HG03045 (cell line): ENCODE measurements around the gene BTBD9.

ENCODE experiments used
- ATAC-seq: cut with Tn5 transposase; IDR thresholded peaks from one replicate; pipeline ENCODE4 v1.9.1; 2021; ENCODE audit warnings: mild to moderate bottlenecking, moderate library complexity; ENCODE audit not compliant: unreplicated experiment

The BTBD9 gene

GRCh38 chr6:38171997-38172738, 467.6 kb downstream of the BTBD9 start:
- no peak for ATAC-seq

GRCh38 chr6:38170666-38171355, 468.9 kb downstream of the BTBD9 start:
- no peak for ATAC-seq

DNA sequence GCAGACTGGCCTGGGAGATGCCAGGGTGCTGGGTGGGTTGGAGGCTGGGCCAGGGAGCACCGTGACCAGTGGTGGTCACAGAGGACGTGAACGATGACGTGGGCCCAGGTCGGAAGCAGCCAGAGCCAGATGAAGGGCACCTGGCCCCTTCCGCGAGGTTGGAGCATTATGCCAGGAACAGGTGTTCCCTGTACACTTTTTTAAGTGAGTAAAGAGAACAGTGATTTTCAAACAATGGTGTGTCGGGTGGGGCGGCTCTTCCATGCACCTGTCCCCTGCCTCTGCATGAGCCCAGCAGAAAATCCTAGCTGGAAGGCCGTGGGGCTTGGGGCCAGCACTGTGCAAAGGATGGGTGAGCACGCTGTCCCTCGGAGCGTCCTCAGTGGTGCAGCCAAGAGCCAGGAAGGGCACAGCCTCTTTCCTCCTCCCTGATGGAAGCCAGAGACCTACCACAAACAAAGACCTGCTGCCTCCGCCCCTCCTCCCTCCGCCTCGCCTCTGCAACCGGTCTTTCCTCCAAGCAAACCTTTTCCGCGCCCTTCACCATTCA, 469.7 kb downstream of the BTBD9 start:
- no peak for ATAC-seq

DNA sequence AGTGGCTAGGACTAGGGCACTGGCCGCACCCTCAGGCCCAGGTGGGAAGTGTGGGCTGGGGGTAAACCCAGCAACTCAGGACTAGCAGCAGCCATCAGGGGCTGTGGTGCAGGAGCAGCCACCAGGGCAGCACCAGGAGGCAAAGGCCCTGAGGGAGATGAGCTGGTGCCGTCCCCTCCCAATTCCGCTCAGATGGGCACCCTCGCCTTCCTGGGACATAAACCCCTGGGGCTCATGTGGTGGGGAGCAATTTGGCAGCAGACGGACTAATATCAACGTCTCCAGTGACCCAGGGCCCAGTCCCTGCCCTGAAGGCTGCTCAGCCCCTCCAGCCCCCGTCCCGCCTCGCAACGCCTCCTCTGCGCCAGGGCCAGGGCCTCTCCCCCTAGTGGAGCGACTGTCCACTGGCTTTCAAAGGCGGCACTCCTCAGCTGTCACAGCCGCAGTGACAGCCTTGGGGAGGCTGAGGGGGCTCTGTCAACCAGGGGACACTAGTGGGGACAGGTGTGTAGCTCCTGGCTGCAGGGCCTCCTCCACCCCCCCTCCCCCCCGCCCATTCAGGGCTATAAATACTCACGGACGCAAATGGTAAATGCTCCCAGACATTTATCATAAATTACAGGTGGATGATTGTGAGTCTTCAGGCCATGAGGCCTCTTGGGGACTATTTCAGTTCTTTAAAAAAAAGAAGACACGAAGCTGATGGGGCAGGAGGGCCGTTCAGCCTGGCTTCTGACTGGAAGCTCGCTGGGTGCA, 470.3 kb downstream of the BTBD9 start:
- no peak for ATAC-seq

- ATAC-seq: no peak
These were observed 471.0 kb downstream of the BTBD9 start for GRCh38 chr6:38168699-38169098.

- no peak for ATAC-seq
These were observed 471.6 kb downstream of the BTBD9 start for GRCh38 chr6:38168126-38168525.

DNA sequence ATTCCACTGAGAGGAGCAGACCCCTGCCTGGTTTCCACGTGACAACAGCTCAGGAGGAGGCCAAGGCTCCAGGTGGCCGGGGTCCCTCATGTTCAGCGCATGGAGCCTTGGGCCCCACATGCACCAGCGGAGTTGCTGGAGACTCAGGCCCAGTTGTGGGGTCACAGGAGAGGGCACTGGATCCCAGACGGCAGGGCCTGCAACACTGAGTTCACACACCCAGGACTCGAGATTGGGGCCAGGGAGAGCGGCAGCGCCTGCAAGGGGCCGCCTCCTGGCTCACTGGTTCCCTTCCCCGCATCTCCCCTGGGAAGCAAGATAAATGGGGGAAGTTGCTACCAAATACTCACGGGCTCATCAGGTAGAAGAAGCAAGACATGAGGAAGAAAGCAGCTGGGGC, 472.1 kb downstream of the BTBD9 start:
- ATAC-seq: no peak

DNA sequence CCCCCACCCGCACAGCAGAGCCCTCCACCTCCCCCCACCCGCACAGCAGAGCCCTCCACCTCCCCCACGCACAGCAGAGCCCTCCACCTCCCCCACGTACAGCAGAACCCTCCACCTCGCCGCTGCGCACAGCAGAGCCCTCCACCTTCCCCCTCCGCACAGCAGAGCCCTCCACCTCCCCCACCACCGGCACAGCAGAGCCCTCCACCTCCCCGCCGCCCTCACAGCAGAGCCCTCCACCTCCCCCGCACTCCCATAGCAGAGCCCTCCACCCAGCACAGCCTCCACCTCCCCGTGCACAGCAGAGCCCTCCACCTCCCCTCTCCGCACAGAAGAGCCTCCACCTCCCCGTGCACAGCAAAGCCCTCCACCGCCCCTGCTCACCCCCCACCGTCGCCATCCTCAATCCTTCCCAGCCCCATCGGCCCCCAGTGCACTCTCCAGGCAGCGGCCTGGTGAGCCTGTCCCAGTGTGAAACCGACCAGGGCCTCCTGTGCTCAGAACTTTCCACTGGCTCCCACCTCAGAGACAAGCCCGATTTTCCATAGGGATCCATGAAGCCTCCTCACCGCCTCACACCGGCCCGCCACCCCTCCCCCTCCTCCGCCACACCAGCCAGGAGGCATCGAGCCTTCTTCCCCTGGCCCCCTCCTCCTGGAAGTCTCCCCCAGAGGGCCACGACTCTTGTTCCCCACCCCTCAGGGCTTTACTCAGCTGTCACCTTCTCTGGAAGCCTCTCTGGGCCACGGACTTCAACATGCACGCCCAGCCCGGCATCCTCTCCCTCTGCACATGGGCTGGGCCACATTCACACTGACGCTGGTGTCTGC, 473.1 kb downstream of the BTBD9 start:
- ATAC-seq: no peak

DNA sequence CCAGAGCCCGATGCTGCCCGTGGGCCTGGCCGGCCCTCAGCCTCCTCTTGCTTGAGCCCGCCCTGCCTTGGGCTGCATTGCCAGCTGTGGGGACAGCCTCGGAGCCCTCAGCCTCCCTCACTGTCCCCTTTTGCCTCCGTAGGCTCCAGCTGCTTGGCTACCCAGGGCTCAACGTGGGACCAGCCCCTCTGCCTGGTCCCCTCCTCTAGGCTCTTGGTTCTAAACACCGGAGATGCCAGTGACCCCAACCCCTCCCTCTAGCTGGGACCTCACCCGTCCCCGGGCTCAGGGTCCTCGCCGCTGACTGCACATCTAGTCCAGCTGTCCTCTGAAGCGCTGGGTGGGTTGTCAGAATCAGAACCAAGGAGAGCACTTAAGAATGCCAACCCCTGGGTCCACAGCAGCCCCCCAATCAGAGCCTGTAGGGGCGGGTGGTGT, 475.0 kb downstream of the BTBD9 start:
- ATAC-seq: no peak

DNA sequence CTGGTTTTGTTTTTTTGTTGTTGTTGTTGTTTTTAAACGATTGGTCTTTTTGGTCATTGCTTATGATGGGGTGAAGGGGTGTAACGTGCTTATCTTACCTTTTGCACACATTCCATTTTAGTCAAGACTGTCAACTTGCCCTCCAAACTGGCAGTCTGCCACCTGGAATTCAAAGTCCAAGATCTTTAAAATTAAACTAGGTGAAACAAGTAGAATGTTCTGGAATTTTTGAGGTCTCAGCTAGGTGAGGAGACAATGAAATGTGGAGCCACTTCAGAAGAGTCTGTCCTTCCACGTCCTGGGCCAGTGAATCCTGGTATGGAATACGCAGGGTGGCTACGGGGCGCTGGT, 475.6 kb downstream of the BTBD9 start:
- ATAC-seq: no peak

GRCh38 chr6:38163186-38164130, 476.3 kb downstream of the BTBD9 start:
- no peak for ATAC-seq

DNA sequence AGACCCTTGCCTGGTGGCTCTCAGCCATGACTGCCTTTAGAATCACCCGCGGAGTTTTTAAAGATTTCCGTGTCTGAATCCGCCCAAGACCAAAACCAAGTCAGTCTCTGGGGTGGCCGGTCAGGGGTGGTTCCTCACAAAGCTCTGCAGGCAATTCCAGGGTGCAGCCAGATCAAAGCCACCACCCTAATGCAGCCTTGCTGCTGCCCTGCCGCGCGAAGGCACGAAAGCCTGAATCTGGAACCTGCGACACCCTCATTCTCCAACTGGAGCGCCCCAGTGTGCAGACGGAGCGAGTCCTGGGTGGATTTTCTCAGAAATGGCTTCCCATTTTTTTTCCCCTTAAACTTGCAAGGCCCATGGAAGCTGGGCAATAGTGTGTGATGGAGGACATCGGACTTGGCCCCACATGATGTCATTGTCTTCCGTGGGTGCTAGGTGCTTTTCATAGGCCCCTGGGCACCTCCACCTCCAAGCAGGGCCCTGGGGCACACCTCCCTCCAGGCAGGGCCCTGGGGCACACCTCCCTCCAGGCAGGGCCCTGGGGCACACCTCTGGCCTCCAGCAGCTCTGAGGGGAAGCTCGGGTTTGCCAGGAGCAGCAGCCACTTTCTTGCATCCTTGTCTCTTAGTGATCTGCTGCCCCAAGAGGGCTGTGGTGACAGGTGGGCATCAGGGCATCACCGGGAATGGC, 477.1 kb downstream of the BTBD9 start:
- no peak for ATAC-seq

GRCh38 chr6:38161754-38162492, 477.8 kb downstream of the BTBD9 start:
- no peak for ATAC-seq

- ATAC-seq: no peak
These were observed 478.4 kb downstream of the BTBD9 start for GRCh38 chr6:38161331-38161730.

DNA sequence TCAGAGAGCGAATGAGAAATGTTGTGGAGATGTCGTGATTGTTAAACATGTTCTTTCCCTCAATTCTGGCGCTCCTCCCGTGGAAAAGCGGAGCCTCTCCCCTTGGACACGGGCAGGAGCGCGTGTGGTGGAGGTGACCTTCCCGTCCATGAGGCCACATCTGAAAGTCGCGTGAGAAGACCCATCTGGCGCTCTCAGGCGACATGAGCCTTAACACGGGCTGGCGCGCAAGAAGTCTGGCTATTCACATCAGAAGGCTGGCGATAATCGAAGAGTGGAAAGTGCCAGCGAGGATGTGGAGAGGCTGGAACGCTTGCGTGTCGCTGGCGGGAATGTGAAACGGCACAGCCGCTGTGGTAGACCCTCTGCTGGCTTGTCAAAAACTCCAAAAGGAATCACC, 478.9 kb downstream of the BTBD9 start:
- ATAC-seq: no peak

DNA sequence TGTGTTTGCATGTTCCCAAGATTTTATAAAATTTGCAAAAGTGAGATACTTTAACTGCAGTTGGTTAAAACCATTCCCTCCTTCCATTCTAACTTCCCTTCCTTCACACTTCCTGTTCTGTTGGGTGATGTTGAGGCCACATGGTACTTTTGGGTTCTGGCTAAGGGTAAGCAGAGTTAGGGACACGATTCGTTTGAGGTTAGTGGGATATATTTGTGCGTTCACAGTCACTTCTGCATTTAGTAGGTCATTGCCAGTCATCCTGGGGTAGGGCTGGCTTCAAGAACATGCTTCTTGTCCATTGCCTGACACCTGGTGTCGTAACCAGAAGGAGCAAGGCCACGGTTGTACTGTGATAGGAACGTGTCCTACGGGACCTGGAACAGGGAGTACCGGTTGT, 480.1 kb downstream of the BTBD9 start:
- ATAC-seq: no peak

- ATAC-seq: no peak
These were observed 480.9 kb downstream of the BTBD9 start for GRCh38 chr6:38158762-38159350.

- no peak for ATAC-seq
These were observed 481.8 kb downstream of the BTBD9 start for GRCh38 chr6:38157905-38158304.
